ENCODE data around the gene SLC15A5.

SLC15A5 gene

DNA sequence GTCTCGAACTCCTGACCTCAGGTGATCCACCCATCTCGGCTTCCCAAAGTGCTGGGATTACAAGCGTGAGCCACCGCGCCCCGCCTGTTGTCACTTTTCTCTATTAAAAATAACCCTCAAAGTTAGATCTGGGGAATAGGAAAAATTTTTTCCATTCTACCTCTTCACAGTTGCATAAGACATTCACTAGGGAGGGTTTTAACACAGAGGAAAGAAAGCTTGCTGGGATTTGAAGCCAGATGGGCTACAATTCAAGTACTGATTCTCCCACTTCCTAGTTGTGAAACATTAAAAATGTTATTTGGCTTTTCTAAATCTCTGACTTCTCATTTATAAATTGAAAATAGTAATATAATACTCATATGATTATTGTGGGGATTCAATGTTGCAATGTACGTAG is 23.3 kb upstream of the SLC15A5 start:
- H3K36me3 ChIP-seq (ENCODE audit: insufficient read depth, low read length) = no peaks in the 10 kb centered on the region
- DNase-seq (ENCODE audit: low read depth, low spot score) = no peak

DNA sequence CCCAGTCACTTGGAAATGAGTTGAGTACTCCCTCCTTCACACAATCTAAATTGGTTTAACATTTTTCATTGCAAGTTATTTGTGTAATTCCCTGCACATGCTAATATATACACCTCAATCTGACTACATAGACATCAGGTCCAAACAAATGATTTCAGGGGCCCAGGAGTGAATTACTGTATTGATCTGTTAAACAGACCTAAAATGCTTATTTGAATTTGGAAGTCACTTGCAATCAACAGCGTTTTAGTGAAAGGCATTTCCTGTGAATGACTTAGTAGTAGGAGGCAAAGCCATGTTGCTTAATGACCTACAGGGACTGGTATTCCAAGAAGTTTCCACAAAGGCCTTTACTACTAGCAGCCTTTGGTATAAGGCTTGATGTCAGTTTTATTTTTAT is 22.6 kb upstream of the SLC15A5 start:
- TF ChIP-seq FOXP2 (optimal IDR thresholded peaks at IDR 0.05; ENCODE audit: control extremely low read depth, extremely low read length, insufficient read depth) = no peak
- TF ChIP-seq POLR2AphosphoS5 (IDR thresholded peaks at IDR 0.05; ENCODE audit: borderline replicate concordance, low read depth, low read length) = no peak
- TF ChIP-seq EZH2 (IDR thresholded peaks at IDR 0.05) = no peak
- Histone ChIP-seq H3K4me3 (no peak overlapping the region), H3K9ac (ENCODE audit: insufficient read length) (no peak overlapping the region), H3K9me3 (ENCODE audit: low read depth, low read length) (no peaks in the 10 kb centered on the region), H3K27ac (no peak overlapping the region), H3K36me3 (ENCODE audit: insufficient read depth, low read length) (no peaks in the 10 kb centered on the region)
- no peak for DNase-seq (ENCODE audit: low read depth, low spot score)

More for the DNA sequence above, 23.3 kb upstream of the SLC15A5 start:
- H3K27ac ChIP-seq = peak overlapping the region; percentile 69; the same call in 1 of the 2 replicates
- H3K4me3 ChIP-seq = no peak overlapping the region
- TF ChIP-seq EZH2 (IDR thresholded peaks at IDR 0.05) (no peak), FOXP2 (optimal IDR thresholded peaks at IDR 0.05; ENCODE audit: control extremely low read depth, extremely low read length, insufficient read depth) (no peak), POLR2AphosphoS5 (IDR thresholded peaks at IDR 0.05; ENCODE audit: borderline replicate concordance, low read depth, low read length) (no peak)
- no peak overlapping the region for H3K9ac ChIP-seq (ENCODE audit: insufficient read length)
- no peaks in the 10 kb centered on the region for H3K9me3 ChIP-seq (ENCODE audit: low read depth, low read length)

DNA sequence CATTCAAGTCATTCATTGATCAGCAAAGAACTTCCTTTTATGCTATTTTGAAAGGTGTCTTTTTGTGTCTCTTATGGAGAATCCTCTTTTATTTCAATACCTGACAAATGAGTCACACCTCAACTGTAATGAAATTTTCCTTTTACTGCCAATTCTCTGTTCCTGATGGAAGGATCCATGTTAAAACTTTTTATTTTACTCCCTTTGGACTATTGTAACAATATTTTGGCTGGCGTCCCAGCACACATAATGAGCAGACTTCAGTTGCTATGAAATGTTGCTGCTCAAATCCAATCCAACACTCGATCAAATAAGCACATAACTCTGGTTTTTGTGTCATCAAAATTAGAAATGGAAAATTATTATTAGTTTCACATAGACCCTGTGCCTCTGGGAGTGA is 21.9 kb upstream of the SLC15A5 start:
- Histone ChIP-seq H3K9me3 (ENCODE audit: low read depth, low read length) (no peaks in the 10 kb centered on the region), H3K36me3 (ENCODE audit: insufficient read depth, low read length) (no peaks in the 10 kb centered on the region), H3K27ac (no peak overlapping the region), H3K9ac (ENCODE audit: insufficient read length) (no peak overlapping the region), H3K4me3 (no peak overlapping the region)
- DNase-seq (ENCODE audit: low read depth, low spot score) = no peak
- TF ChIP-seq POLR2AphosphoS5 (IDR thresholded peaks at IDR 0.05; ENCODE audit: borderline replicate concordance, low read depth, low read length) (no peak), FOXP2 (optimal IDR thresholded peaks at IDR 0.05; ENCODE audit: control extremely low read depth, extremely low read length, insufficient read depth) (no peak), EZH2 (IDR thresholded peaks at IDR 0.05) (no peak)

- TF ChIP-seq EZH2 (IDR thresholded peaks at IDR 0.05) (no peak), FOXP2 (optimal IDR thresholded peaks at IDR 0.05; ENCODE audit: control extremely low read depth, extremely low read length, insufficient read depth) (no peak), POLR2AphosphoS5 (IDR thresholded peaks at IDR 0.05; ENCODE audit: borderline replicate concordance, low read depth, low read length) (no peak)
- Histone ChIP-seq H3K9ac (ENCODE audit: insufficient read length) (no peak overlapping the region), H3K27ac (no peak overlapping the region), H3K36me3 (ENCODE audit: insufficient read depth, low read length) (no peaks in the 10 kb centered on the region), H3K4me3 (no peak overlapping the region), H3K9me3 (ENCODE audit: low read depth, low read length) (no peaks in the 10 kb centered on the region)
- DNase-seq (ENCODE audit: low read depth, low spot score) = no peak
Measured at GRCh38 chr12:16297521-16297920, 20.0 kb upstream of the SLC15A5 start.

GRCh38 chr12:16294376-16294956 is 17.0 kb upstream of the SLC15A5 start:
- no peak overlapping the region for H3K9ac ChIP-seq (ENCODE audit: insufficient read length)
- H3K4me3 ChIP-seq = no peak overlapping the region
- no peak overlapping the region for H3K27ac ChIP-seq
- TF ChIP-seq EZH2 (IDR thresholded peaks at IDR 0.05) = no peak
- no peak for TF ChIP-seq POLR2AphosphoS5 (IDR thresholded peaks at IDR 0.05; ENCODE audit: borderline replicate concordance, low read depth, low read length)
- no peak for TF ChIP-seq FOXP2 (optimal IDR thresholded peaks at IDR 0.05; ENCODE audit: control extremely low read depth, extremely low read length, insufficient read depth)
- no peaks in the 10 kb centered on the region for H3K36me3 ChIP-seq (ENCODE audit: insufficient read depth, low read length)
- H3K9me3 ChIP-seq (ENCODE audit: low read depth, low read length) = no peaks in the 10 kb centered on the region
- DNase-seq (ENCODE audit: low read depth, low spot score) = peak; percentile 20

DNA sequence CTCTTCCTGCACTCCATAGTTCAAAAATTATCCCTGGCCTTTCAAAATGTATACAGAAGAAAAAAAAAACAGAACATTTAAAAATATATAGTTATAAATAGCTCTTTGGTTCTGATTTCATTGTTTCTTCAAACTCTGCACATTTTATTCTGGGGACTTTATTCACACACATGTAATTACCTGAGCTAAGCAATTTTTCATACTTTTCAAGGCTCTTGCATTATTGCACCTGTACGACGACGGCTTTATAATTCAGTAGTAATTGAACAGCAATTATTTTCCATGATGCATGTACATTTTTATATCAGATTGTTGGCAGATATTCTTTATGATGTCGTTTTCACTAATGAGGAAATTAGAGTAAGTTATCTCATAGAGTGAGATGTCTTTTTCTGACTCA is 13.5 kb upstream of the SLC15A5 start:
- no peaks in the 10 kb centered on the region for H3K9me3 ChIP-seq (ENCODE audit: low read depth, low read length)
- H3K9ac ChIP-seq (ENCODE audit: insufficient read length) = no peak overlapping the region
- H3K27ac ChIP-seq = no peak overlapping the region
- no peak overlapping the region for H3K4me3 ChIP-seq
- no peaks in the 10 kb centered on the region for H3K36me3 ChIP-seq (ENCODE audit: insufficient read depth, low read length)
- TF ChIP-seq EZH2 (IDR thresholded peaks at IDR 0.05) (no peak), POLR2AphosphoS5 (IDR thresholded peaks at IDR 0.05; ENCODE audit: borderline replicate concordance, low read depth, low read length) (no peak), FOXP2 (optimal IDR thresholded peaks at IDR 0.05; ENCODE audit: control extremely low read depth, extremely low read length, insufficient read depth) (no peak)
- no peak for DNase-seq (ENCODE audit: low read depth, low spot score)

- no peak overlapping the region for H3K9ac ChIP-seq (ENCODE audit: insufficient read length)
- TF ChIP-seq FOXP2 (optimal IDR thresholded peaks at IDR 0.05; ENCODE audit: control extremely low read depth, extremely low read length, insufficient read depth) = no peak
- no peak for TF ChIP-seq EZH2 (IDR thresholded peaks at IDR 0.05)
- no peak for TF ChIP-seq POLR2AphosphoS5 (IDR thresholded peaks at IDR 0.05; ENCODE audit: borderline replicate concordance, low read depth, low read length)
- H3K27ac ChIP-seq = no peak overlapping the region
- DNase-seq (ENCODE audit: low read depth, low spot score) = no peak
- no peak overlapping the region for H3K4me3 ChIP-seq
- H3K36me3 ChIP-seq (ENCODE audit: insufficient read depth, low read length) = no peaks in the 10 kb centered on the region
- no peaks in the 10 kb centered on the region for H3K9me3 ChIP-seq (ENCODE audit: low read depth, low read length)
Measured at GRCh38 chr12:16285586-16285985, 8.1 kb upstream of the SLC15A5 start.

- Histone ChIP-seq H3K9ac (ENCODE audit: insufficient read length) (no peak overlapping the region), H3K36me3 (ENCODE audit: insufficient read depth, low read length) (no peaks in the 10 kb centered on the region), H3K9me3 (ENCODE audit: low read depth, low read length) (no peaks in the 10 kb centered on the region), H3K4me3 (no peak overlapping the region), H3K27ac (no peak overlapping the region)
- no peak for DNase-seq (ENCODE audit: low read depth, low spot score)
- TF ChIP-seq FOXP2 (optimal IDR thresholded peaks at IDR 0.05; ENCODE audit: control extremely low read depth, extremely low read length, insufficient read depth) (no peak), POLR2AphosphoS5 (IDR thresholded peaks at IDR 0.05; ENCODE audit: borderline replicate concordance, low read depth, low read length) (no peak), EZH2 (IDR thresholded peaks at IDR 0.05) (no peak)
Measured at GRCh38 chr12:16282978-16283377, 5.5 kb upstream of the SLC15A5 start.

GRCh38 chr12:16282081-16282480 is 4.6 kb upstream of the SLC15A5 start:
- no peak for DNase-seq (ENCODE audit: low read depth, low spot score)
- no peak overlapping the region for H3K27ac ChIP-seq
- TF ChIP-seq EZH2 (IDR thresholded peaks at IDR 0.05) = no peak
- TF ChIP-seq FOXP2 (optimal IDR thresholded peaks at IDR 0.05; ENCODE audit: control extremely low read depth, extremely low read length, insufficient read depth) = no peak
- no peak for TF ChIP-seq POLR2AphosphoS5 (IDR thresholded peaks at IDR 0.05; ENCODE audit: borderline replicate concordance, low read depth, low read length)
- H3K36me3 ChIP-seq (ENCODE audit: insufficient read depth, low read length) = no peaks in the 10 kb centered on the region
- no peaks in the 10 kb centered on the region for H3K9me3 ChIP-seq (ENCODE audit: low read depth, low read length)
- H3K9ac ChIP-seq (ENCODE audit: insufficient read length) = no peak overlapping the region
- H3K4me3 ChIP-seq = no peak overlapping the region
